ENCODE measurements around the gene XCL1.
"Not testable (repeated sequence)": the region's sequence is repeated elsewhere in the genome, so short reads cannot be mapped to it uniquely, and the experiment has no call there.

DNA sequence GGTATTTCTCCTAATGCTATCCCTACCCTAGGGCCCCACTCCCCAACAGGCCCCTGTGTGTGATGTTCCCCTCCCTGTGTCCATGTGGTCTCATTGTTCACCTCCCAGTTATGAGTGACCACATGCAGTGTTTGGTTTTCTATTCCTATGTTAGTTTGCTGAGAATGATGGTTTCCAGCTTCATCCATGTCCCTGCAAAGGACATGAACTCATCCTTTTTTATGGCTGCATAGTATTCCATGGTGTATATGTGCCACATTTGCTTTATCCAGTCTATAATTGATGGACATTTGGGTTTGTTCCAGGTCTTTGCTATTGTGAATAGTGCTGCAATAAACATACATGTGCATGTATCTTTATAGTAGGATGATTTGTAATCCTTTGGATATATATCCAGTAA lies 19.0 kb downstream of the XCL1 start:
- not testable (repeated sequence) for TF ChIP-seq CTCF, POLR2AphosphoS5, POLR2A, EP300 (IDR thresholded peaks at IDR 0.05)

All from gastroesophageal sphincter (tissue), 3 donors.